GM12864 (cell line): ENCODE data around the gene KLHL30.
A peak's percentile ranks its signal among the peaks of the same experiment; 100 is the strongest.

ENCODE experiments used
- DNase-seq: peaks from one replicate; pipeline ENCODE4 v3.0.0-alpha.2; 2011; ENCODE audit warnings: low read depth
- H3K4me3 ChIP-seq: 2 replicates; pipeline ENCODE4 v1.5.1; 2011; ENCODE audit warnings: mild to moderate bottlenecking, low read depth, low read length, control low read depth
- TF ChIP-seq, protein P1 (sequence below): IDR thresholded peaks from 2 replicates; pipeline ENCODE4 v1.5.1; 2011; ENCODE audit warnings: low read depth, mild to moderate bottlenecking, moderate library complexity, low read length, control low read depth, inconsistent platforms; ENCODE audit errors: missing control alignments

The KLHL30 gene

DNA sequence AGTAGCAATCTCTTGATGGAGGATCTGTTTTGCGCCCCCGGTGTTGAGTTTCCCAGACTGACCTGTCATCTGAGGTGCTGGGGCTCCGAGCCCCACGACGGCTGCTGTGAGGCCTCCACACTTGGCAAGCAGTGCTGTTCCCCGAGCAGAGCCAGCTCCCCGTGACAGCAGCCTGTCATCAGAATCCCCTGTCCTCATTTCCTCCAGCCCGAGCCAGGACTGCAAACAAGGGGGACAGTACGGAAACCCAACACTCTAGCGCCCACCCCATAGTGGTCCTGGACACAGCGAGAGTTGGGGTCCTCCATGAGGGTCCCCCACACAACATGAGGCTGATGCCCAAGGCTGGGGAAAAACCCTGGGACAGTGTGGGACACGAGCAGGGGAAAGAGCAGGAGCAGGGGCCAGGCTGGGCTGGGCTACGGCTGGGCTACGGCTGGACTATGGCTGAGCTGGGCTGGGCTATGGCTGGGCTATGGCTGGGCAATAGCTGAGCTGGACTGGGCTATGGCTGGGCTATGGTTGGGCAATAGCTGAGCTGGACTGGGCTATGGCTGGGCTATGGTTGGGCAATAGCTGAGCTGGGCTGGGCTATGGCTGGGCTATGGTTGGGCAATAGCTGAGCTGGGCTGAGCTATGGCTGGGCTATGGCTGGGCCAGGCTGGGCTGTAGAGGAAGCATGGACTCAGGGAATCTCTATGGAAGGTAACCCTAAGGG is 1.5 kb upstream of the KLHL30 start:
- no peak overlapping the region for H3K4me3 ChIP-seq
- DNase-seq, result no peak
- TF ChIP-seq, protein P1, sequence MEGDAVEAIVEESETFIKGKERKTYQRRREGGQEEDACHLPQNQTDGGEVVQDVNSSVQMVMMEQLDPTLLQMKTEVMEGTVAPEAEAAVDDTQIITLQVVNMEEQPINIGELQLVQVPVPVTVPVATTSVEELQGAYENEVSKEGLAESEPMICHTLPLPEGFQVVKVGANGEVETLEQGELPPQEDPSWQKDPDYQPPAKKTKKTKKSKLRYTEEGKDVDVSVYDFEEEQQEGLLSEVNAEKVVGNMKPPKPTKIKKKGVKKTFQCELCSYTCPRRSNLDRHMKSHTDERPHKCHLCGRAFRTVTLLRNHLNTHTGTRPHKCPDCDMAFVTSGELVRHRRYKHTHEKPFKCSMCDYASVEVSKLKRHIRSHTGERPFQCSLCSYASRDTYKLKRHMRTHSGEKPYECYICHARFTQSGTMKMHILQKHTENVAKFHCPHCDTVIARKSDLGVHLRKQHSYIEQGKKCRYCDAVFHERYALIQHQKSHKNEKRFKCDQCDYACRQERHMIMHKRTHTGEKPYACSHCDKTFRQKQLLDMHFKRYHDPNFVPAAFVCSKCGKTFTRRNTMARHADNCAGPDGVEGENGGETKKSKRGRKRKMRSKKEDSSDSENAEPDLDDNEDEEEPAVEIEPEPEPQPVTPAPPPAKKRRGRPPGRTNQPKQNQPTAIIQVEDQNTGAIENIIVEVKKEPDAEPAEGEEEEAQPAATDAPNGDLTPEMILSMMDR, result no peak

DNA sequence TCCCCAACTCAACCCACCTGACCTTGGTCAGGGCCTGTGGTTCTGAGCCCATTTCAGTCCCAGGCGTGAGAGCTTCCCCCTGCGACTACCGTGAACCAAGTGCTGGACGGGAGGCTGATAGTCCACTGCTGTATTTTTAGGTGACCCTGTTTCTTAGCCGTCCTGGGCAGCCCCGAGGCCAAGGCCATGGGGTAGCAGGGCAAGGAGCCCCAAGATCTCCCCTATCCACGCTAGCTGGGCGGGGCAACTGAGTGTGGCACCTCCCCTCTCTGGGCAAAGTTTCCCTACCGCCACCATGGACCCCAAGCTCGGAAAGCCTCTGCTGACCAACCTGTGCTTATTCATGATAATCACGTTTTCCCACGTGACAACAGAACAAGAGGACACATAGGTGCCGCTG is 583 bp upstream of the KLHL30 start:
- H3K4me3 ChIP-seq, result no peak overlapping the region
- DNase-seq, result no peak
- TF ChIP-seq, protein P1, result no peak

- H3K4me3 ChIP-seq, result no peak overlapping the region
- no peak for DNase-seq
- TF ChIP-seq, protein P1, result peak; percentile 39
Observed at GRCh38 chr2:238139196-238140039, 950 bp downstream of the KLHL30 start.

- no peak for DNase-seq
- TF ChIP-seq, protein P1, result no peak
- H3K4me3 ChIP-seq, result no peak overlapping the region
Observed at GRCh38 chr2:238140040-238140439, 1.6 kb downstream of the KLHL30 start.

DNA sequence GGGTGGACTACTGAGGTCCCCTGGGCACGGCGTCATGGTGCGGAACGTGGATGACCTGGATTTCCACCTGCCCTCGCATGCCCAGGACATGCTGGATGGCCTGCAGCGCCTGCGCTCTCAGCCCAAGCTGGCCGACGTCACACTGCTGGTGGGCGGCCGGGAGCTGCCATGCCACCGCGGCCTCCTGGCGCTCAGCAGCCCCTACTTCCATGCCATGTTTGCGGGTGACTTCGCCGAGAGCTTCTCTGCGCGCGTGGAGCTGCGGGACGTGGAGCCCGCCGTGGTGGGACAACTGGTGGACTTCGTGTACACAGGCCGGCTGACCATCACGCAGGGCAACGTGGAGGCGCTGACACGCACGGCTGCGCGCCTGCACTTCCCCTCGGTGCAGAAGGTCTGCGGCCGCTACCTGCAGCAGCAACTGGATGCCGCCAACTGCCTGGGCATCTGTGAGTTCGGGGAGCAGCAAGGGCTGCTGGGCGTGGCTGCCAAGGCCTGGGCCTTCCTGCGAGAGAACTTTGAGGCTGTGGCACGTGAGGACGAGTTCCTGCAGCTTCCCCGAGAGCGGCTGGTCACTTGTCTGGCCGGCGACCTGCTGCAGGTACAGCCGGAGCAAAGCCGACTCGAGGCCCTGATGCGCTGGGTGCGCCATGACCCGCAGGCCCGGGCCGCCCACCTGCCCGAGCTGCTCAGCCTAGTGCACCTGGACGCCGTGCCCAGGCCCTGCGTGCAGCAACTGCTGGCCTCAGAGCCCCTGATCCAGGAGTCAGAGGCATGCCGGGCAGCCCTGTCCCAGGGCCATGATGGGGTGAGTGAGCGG is 2.5 kb downstream of the KLHL30 start:
- no peak overlapping the region for H3K4me3 ChIP-seq
- TF ChIP-seq, protein P1, result no peak
- DNase-seq, result no peak

GRCh38 chr2:238141541-238142318 is 3.3 kb downstream of the KLHL30 start:
- DNase-seq, result no peak
- TF ChIP-seq, protein P1, result no peak
- no peak overlapping the region for H3K4me3 ChIP-seq
